HG03039 (cell line): ENCODE measurements around the gene RAD9A.

Experiments used
- ATAC-seq: cut with Tn5 transposase; IDR thresholded peaks from one replicate; pipeline ENCODE4 v1.9.1; 2021; ENCODE audit warnings: mild to moderate bottlenecking, moderate library complexity; ENCODE audit not compliant: unreplicated experiment

RAD9A gene

GRCh38 chr11:67356864-67357561 is 34.8 kb upstream of the RAD9A start:
- ATAC-seq: no peak

- ATAC-seq: no peak
Measured at GRCh38 chr11:67357831-67358670, 33.7 kb upstream of the RAD9A start.

DNA sequence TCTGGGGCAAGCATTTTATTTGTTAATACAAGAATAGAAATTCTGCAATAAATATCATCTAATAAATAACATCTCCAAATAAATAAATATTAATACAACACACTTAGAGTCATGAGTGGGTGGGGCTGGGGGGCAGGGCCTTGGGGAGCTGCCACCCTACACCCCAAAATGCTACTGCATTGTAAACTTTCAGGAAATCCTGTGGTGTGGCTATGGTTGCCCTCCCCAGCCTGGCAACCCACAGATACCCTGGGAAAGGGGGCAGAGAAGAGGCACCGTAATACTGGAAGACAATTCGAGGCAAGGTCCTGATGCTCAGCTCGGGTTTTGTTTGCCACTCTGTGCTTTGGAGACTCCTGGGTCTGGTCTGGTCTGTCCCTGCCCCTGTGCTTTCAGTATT is 27.6 kb upstream of the RAD9A start:
- no peak for ATAC-seq

DNA sequence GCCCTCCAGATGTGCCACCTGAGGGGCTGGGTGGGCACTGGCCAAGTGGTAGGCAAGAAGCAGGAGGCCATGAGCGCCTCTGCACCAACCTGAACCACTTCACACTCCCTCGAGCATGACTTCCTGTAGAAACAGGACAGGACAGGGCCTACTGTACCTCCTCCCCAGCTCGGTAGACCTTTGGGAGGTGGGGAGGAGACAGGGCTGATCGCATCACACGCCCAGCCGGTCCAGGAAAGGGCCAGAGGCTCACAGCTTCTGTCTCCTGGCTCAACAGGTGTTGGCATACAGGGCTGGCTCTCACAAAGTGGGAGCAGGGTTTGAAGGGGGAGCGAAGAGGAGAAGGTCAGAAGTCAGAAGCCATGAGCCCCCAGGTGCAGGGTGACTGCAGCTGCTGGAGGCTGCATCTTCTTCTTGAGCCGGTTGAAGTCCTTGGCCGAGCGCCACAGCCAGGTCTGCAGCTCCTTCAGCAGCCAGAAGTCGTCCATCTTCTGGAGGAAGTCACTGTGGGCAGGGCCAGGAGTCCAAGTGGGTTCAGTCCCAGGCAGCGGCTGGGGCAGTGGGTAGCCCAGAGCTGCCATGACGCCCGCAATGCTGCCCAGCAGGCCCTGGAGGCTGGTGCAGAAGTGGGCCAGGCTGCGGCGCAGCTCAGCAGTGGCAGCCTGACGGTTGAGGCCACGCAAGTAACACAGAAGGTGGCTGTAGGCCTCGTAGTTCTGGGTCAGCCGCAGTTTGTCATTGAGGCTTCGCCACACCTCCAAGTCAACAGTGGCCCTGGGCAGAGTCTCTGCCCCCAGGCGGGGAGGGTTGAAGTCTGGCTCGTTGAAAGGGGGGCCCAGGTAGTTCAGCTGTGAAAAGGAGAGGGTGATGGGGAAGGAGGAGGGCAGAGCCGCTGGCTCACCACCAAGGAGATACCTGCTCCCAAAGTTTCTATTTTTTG is 26.7 kb upstream of the RAD9A start:
- ATAC-seq: no peak

GRCh38 chr11:67365736-67366444 is 25.9 kb upstream of the RAD9A start:
- no peak for ATAC-seq

DNA sequence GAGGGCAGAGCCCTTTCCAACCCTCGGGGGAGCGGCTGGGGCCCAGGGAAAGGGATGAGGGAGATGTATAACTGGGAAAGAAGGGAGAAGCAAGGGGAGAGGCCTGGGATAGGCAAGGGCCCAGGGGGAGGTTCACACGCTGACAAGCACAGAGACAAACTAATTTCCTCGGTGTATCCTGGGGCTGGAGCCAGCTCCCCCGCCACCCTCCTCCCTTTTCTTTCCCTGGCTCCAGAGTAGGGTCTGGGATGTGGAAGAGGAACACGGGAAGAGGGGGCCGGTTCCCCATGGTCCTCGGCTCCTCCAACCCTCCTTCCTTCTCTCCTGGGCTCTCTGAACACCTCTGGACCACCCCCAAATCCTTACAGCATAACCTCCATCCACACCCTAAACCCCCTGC is 25.2 kb upstream of the RAD9A start:
- no peak for ATAC-seq

DNA sequence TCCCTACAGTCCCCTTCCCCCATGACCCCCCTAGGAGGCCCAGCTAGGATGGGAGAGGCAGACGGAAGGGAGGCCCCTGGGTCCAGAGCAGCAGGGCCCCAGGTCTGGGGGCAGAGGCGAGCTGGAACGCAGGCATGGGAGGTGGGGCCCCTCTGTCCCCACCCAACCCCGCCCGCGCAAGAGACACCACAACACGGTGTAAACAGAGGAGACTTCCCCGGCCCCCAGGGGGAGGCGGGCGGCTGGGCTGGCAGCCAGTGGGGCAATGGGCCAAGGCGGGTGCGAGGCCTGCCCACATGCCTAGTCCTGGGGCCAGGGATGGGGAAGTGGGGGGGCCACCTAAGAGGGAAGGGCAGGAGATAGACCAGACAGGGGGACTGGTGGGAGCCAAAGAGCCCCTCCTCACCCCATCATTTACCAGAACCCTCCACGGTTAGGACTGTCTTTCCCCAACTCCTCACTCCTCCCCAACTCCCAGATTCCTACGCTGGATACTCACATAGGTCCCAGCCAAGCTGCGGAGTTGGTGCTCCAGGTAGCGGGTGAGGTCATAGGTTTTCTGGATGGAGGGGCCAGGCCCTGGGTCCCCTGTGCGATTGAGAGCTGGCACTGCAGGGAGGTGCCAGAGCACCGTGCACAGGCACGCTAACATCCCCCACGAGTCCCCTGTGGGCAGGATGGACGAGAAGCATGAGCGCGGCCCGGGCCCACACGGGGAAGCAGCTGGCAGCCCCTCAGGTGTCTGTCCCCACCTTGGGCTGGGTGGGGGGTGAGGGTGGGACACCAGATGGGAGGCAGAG is 24.6 kb upstream of the RAD9A start:
- ATAC-seq: no peak

DNA sequence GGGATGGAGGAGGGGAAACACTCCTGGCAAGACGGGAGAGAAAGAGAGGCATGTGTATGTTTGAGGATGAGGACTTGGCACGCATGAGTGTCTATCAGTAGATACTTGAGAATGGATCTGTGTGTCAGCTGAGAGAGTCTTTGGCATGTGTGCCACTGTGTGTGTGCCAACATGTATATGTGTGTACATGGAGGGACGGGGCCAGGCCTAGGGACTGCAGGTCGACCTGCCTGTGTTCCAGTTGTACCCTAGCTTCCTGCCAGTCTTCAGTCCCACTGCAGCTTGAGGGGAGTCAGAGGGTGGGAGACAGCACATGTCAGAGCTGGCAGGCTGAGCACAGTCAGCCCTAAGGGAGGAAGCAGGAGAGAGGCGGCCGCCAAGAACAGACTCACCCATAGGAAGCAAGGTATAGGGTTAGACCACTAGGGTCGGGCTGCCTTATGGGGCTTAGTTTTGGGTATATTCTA is 24.0 kb upstream of the RAD9A start:
- no peak for ATAC-seq

GRCh38 chr11:67368621-67369020 is 23.2 kb upstream of the RAD9A start:
- no peak for ATAC-seq

- ATAC-seq: no peak
Measured at GRCh38 chr11:67369275-67369674, 22.5 kb upstream of the RAD9A start.

DNA sequence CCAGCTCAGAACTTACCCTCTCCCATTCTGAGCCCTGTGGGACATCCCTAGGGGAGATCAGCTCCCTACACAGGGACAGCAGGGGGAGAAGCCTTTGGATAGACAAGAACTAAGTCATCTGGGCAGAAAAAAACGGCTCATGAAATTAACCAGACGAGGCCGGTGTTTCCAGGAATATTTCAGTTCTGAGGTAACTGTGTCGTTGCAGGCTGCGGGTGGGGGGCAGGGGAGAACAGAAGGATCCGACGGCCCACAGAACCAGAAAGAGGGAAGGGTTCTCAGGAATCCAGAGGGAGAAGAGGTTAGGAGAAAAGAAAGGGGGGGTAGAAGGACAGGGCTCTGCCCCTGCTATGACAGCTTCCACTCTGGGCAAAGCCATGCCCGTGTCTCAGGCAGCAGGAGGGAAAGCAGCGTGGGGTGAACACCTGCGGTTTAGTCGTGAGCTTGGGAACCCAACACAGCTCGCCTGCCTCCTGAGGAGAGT is 21.9 kb upstream of the RAD9A start:
- no peak for ATAC-seq

GRCh38 chr11:67370351-67371076 is 21.3 kb upstream of the RAD9A start:
- ATAC-seq: no peak

- no peak for ATAC-seq
Measured at GRCh38 chr11:67371189-67371910, 20.4 kb upstream of the RAD9A start.

DNA sequence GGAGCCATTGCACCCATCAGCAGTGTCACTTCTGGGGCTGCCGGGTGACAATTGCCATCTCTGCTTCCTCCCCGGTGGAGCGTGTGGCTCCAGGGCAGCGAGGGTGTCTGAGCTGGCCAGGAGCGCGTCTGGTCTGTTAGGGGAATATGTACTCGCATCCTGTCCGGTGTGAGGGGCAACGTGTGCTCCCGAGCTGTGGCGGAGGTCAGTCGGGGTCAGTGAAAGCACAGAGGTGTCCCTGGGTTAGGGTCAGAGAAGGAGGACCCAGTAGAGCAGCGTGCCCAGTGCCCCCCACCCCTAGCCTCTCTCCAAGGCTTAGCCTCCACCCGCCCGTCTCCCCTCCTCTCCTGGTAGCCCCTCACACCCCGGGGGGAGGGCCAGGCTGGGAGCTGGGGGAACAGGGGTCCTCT is 19.9 kb upstream of the RAD9A start:
- no peak for ATAC-seq

DNA sequence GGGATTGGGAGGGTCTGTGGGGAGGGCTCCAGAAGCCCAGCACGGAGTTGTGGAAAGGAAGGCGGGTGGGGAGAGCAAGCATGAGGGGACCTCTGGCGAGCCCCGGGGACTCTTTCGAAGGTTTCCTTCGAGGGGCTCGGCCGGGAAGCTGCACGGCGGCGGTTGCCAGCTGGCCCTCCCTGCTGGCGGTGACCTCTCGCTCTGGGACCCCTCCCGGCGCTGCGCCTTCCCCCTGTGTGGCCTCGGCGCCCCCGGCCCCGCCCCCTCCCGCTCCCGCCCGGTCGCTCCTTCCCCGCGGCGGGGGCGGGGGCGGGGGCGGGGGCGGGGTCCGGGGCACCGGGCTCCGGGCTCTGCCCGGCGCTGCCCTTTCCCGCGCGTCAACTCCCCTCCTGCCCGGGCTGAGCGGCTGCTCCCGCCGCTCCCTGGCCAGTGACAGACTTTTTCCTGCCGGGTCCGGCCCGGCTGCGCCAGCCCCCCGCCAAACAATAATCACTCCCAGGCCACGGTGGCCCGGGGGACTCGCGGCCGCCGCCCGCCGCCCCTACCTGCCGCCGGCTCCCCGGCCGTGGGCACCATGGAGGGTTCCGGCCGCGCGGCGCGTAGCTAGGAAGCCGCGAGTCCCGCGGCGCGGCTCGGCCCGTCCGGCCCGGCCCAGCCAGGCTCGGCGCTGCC is 19.3 kb upstream of the RAD9A start:
- no peak for ATAC-seq

- ATAC-seq: no peak
Measured at GRCh38 chr11:67372993-67373647, 18.7 kb upstream of the RAD9A start, which contains the start of gene CLCF1. CLCF1 (minus strand) TSS chr11:67373598; CDS start chr11:67373539, 59 bp downstream.
